GM04503 (cell line): Measurements from ENCODE around the gene KIFC3.
"Not testable (repeated sequence)": the region's sequence is repeated elsewhere in the genome, so short reads cannot be mapped to it uniquely, and the experiment has no call there.

Experiments used
- DNase-seq: peaks from one replicate; pipeline ENCODE4 v3.0.0-alpha.2; 2012; ENCODE audit warnings: low read depth

Gene KIFC3

DNA sequence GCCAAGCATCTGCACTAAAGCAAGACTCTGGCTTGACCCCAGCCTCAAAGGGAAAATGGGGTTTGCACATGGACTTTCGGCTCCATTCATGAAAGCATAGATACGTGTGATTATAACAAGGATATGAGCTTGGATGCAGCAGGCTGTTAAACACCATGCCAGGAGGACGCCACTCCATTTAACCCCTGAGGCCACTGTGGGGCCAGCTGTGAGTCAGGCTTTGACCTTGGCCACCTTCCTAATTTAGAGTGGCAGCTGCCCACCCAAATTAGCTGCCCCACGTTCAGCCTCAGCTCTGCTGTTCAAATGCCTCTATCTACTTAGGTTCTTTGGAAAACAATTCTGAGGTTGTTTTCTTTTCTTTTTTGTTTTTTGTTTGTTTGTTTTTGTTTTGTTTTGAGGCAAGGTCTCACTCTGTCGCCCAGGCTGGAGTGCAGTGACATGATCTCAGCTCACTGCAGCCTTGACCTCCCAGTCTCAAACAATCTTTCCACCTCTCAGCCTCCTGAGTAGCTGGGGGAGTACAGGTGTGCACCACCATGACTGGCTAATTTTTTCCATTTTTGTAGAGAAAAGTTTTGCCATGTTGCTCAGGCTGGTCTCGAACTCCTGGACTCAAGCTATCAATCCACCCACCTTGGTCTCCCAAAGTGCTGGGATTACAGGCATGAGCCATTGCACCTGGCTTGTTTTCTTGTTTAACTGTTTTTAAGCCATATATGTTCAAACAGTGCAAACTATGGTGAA lies 23.2 kb upstream of the KIFC3 start:
- no peak for DNase-seq

DNA sequence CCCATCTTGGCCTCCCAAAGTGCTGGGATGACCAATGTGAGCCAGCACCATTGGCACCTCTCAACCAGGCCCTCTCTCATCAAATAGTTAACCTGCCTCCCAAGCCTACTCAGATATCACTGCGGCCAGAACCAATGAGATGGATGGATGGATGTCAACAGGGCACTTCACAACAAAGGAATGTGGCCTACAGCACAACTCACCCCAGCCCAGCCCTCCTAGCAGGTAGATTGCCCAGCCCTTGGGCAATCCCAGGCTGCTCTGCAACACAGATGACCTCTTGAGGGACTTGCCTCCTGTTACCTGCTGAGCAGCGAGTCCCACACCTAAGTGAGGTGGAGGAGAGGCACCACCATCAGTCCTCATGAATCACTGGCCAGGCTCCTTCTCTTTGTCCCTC lies 22.6 kb upstream of the KIFC3 start:
- DNase-seq, result no peak

DNA sequence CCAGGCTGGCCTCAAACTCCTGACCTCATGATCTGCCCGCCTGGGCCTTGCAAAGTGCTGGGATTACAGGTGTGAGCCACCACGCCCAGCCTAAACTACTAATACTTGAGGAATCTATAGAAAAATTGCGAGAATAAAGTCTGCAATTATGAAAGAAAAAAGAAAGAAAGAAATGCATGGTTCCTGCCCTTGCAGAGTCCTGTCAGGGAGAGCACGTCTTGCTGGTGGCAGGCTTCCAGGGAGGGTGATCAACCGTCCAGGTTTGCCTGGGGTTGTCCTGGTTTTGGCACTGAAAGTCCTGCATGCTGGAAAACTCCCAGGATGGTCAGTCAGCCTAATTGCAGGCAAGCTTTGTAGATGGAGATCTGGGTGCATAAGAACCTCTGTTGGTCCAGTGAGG lies 21.5 kb upstream of the KIFC3 start:
- no peak for DNase-seq

DNA sequence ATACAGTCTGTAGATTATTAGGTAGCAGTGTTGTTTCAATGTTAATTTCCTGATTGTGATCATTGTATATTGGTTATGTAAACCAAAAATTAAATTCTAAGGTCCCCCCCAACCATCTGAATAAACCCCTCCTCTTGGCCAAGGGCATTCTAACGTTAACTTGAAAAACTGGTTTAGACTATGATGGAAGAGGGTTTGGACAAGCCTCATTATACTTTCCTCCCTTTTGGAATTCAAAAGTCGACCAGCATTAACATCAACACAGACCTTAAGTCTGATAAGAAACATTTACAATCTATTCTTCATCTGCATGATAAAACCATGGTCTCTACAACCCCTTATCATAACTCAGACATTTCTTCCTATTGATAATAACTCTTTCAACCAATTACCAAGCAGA lies 20.6 kb upstream of the KIFC3 start:
- no peak for DNase-seq

DNA sequence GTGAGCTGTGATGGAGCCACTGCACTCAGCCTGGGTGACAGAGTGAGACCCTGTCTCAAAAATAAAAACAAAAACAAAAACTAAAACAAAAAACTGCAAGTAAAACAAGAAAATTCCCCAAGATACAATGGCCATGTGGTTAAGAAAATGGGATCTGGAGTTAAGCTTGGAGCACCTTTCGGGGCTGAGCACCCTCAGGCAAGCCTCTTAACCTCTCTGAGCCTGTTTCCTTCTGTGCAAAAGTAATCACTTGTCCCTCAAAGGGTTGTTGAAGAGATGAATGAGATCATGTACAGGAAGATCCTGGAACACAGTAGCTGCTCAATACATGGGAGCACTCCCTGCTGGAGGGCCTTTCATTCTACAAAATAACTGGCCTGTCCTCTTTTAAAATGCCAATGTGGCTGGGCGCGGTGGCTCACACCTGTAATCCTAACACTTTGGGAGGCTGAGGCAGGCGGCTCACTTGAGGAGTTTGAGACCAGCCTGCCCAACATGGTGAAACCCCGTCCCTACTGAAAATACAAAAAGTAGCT lies 19.8 kb upstream of the KIFC3 start:
- no peak for DNase-seq

DNA sequence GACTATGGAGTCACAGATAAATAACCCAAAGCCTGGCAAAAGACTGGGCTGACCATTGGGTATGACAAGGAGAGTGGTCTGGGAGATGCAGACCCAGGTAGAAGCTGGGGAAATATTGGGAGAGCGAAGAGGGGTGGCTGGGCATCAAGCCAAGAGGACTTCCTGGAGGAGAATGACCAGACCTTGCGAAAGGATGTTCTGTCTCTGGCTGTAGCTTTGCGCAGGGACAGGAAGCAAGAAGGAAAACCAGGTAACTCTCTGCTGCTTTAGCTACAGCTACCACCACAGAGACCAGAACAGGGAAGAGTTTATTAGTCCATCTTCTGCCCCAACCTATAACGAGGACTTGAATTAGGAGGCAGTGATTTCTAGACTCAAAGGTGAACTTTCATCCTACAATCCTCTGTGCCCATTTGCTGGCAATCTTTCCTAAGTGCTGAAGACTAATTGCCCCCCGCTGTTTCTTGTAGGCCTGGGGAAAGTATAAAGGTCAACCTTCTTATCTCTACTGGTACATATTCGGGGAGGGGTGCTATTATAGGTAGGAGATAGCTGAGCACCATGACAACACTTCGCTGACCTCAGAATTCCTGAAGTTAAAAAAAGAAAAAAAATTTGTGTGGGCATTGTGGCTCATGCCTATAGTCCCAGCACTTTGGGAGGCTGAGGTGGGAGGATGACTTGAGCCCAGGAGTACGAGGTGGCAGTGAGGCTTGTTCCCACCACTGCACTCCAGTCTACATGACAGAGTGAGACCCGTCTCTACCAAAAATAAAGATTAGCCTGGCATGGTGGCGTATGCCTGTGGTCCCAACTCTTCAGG lies 19.1 kb upstream of the KIFC3 start:
- DNase-seq, result no peak

DNA sequence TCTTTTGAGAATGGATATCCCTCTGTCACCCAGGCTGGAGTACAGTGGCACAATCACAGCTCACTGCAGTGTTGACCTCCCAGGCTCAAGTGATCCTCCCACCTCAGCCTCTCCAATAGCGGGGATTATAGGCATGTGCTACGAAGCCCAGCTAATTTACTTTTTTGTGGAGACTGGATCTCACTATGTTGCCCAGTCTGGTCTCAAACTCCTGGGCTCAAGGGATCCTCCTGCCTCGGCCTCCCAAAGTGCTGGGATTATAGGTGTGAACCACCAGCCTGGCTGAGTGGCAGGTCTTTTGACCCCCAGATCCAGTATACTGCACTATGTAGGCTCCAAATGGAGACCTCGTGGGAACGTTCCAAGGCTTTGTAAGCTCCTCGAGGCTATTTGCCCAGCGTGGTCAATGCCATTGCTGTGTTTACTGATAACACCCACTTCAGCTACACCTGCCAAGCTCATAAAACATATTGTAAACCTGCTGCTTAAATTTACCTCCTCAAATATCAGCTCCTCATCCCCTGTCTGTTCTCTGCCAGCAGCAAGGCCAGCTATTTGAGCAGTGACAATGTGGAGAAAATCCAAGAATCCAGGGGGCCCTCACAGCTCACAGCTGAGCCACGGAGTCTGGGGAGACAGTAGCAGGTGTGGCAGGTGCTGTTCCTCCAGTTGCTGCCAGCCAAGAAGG lies 16.2 kb upstream of the KIFC3 start:
- DNase-seq, result no peak

DNA sequence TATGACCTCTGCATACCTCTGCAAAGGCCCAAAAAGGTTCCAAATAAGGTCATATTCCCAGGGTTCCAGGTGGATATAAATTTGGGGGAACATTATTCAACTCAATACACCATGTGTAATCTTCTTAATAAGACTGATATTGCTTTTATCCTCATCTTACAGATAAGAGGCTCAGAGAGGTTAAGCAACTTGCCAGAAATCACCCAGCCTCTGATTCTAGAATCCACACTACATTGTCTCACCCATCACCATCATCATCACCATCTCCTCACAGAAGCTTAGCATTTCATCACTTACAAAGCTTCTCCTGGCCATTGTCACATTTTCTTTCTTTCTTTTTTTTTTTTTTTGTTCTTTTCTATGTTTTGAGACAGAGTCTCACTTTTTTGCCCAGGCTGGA lies 15.4 kb upstream of the KIFC3 start:
- no peak for DNase-seq

DNA sequence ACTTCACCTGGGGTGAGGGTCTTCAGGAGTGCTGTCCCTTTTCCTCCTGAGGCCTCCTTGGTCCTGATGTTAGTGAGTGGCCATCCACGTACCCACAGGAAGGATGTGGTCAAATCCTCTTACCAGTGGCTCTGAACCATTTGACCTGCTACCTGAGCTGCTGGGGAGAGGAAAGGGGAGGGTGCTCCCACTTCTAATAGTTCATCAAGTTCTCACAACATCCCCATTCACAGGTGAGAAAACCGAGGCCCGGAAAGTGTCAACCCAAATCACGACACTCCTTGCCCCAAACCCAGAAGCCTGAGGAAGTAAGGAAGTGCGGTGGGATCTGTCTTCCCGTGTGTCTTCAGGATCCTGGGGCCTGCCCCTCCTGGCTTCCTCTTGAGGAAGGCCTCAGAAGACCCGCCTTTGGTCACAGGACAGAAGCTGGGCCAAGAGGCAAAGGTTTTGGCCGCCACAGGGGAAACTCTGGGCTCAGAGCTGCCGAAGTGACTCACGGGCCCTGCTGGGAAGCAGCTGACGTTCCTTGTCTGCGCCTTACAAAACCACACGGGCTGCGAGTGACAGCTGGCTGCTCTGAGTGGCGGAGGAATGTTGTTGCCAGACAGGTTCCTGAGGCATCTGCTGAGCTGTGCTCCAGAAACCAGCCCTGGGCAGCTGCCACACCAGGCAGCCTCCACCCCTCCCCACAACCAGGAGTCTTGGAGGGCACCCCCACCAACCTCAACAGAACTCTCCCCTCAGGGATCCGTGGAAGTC lies 13.9 kb upstream of the KIFC3 start:
- DNase-seq, result peak; percentile 77

DNA sequence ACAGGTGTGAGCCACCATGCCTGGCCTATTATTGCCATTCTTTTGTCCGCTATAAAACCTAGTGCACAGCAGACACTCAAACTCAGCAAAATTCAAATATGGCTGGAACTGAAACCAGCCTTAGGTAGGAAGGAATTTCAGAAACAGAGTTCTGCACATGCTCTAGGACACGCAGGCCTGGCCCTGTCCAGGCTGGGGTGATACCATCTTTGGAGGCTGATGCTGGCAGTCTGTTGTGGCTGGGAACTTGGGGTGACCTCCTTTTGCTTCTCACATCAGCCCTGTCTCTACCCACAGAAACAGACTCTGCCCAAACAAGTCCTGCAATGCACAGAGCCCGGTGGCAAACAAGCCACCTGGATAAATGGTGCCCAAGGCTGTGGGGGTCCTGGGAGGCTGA lies 12.6 kb upstream of the KIFC3 start:
- DNase-seq, result no peak

DNA sequence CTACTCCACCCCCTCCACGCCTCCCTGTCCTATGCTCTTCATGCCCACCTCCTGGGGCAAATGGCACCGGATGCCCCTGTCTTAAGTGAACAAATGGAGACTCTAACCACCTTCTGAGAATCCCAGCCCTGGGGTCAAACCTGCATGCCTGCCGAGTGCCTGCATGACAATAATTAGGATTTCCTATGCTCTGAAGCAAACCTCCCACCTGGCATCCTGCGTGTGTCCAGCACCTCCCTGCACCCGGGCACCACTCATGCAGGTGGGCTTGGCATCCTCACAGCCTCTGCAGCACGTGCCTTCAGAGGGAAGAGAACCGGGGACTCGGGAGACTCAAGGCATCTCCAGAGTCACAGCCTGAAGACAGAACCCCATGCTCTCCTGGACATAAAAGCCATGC lies 11.2 kb upstream of the KIFC3 start:
- no peak for DNase-seq

DNA sequence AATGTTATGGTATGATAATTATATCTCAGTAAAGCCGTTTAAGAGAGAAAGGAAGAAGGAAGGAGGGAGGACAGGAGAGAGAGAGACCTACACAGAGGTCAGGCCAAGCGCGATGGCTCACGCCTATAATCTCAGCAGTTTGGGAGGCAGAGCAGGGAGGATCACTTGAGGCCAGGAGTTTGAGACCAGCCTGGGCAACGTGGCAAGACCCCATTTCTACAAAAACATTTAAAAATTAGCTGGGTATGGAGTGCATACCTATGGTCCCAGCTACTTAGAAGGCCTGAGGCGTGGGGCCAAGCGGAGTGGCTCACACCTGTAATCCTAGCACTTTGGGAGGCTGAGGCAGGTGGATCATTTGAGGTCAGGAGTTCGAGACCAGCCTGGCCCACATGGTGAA lies 9.0 kb upstream of the KIFC3 start:
- DNase-seq, result not testable (repeated sequence)

DNA sequence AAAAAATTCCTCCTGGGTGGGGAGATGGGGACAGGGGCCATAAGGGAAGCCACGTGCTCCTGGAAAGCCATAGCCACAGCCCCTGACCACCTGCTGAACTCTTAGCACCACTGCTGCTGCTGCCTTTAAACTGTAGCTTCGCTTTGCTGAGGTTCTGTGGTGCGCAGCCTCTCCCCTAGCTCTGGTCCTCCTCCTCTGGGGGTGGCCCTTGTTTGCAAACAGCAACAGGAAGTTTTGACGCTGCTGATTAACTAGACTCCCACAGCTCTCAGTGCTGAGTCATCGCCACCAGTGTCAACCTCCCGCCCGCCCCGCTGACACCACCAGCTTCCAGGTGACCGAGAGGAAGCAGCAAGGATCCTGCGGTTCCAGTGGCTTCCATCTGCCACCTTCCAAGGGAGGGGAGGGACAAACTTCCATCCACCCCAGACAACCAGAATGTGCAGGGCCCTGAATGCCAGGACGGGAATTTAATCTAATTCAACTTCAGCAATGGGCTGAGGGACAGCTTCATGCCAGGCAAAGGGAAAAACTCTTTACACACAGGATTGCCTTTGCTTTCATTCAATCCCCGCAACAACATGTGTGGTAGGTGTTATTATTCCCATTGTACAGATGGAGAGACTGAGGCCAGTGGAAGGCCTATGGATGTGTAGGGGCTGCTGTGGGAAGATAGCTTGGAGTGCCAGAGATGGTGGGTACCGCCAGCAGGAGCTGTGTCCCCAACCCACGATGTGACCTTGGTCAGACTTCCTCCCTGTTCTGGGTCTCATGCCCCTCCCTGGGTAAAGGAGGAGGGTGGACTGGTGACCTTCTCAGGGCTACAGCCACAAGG lies 8.1 kb upstream of the KIFC3 start:
- DNase-seq, result peak; percentile 70

DNA sequence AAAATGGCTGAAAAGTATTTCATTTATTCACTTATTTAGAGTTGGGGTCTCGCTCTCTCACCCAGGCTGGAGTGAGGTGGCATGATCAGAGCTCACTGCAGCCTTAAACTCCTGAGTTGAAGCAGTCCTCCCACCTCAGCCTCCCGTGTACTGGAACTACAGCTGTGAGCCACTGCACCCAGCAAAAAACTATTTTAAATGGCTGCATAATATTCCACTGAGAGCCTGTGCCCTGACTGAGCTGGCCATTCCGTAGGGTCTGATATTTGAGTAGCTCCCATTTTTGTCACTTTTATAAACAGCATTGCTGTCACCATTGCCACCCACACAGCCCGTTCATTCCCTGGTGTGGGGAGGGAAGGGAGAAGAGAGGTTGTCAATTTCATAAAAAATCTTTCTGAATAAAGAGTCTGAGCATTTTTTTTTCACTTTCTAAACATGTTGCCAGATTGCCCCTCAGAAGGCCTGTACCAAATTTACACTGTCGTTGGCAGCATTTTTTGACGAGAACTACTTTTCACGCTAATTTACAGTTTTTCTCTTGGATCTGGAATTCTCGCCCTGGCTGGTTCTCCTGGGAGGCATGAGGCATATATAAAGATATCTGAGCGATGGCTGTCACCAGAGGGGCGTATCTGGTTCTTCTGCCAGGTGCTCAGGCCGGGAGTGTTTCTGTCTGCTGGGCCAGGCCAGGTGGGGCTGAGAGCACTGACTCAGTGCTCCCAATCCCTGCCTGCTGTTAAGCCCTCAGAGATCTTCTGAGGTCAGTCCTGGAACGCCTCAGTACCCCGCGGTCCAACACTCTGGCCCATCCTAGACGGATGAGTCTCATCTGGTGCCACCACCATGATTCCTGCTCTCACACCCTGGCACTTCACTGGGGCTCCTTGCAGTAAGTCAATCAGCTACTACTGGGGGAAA lies 7.2 kb upstream of the KIFC3 start:
- no peak for DNase-seq

DNA sequence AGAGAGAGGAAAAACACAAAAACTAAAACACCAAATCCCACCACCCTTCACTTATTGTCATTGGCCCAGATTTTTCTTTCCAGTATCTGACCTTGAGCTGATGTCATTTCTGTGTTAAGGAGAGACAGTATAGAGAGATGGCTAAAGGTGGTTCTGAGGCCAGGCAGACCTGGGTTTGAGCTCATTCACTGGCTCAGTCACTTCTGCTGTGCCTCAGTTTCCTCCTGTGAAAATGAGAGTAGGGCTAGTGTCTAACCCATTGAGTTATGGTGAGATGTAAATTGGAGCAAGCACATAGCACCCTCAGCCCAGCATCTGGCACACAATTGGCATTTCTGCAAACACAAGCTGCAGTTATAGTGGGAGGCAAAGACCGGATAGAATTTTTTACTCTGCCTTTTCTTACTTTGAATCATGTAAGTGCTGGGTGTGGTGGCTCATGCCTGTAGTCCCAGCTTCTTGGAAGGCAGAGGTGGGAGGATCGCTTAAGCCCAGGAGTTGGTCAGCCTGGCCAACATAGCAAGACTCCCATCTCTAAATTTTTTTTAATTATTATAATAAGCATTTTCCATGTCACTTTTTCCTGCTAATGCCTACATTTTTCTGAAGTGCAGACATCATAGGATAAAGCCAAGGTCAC lies 6.4 kb upstream of the KIFC3 start:
- no peak for DNase-seq

DNA sequence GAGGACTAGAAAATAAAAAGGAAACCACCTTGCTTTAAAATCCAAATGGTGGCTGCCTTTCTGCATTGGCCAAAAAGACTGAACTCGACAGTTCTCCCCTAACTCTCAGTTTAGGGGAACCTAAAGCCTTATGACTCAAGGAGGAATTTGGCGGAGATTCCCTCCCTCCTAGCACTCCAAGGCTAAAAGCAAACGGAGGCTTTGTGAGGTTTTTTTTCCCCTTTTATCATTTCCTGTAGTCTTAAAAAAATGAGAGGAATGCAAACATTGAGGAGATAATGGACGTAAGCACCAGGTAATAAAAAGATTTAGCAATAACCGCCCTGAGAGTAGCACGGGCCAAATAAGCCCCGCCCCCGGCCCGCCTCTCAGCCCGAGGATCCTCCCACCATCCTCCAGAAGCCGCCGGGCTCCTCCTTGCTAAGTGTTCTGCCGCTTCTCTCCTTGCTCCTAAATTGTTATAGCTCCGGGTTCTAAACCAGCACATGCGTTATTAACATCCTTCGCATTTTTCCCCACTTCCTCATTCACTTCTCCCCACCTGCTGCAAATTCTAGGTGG lies 5.8 kb upstream of the KIFC3 start:
- DNase-seq, result peak; percentile 91

DNA sequence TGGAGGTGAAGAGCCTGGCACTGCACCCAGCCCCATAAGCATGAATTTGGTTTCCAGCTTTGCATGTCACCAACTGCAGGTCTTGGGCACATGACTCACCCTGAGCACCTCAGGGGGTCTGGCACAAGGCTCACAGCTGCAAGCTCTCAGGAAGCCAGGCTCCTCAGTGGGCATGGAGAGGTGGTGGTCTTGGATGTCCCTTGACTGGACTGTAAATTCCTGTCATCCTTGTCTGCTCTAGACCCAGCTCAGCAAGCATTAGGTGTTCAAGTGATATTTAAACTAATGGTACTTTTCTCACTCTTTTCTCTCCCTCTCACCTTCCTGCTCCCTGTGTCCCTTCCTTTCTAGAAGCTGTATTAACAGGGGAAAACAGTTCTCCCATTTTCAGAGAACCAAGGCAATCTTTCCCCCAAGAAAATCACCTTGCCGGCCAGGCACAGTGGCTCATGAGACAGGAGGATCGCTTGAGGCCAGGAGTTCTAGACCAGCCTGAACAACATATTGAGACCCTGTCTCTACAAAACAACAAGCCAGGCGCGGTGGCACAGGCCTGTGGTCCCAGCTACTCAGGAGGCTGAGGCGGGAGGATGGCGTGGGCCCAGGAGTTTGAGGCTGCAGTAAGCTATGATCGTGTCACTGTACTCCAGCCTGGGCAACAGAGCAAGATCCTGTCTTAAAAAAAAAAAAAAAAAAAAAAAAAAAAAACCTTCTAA lies 5.1 kb upstream of the KIFC3 start:
- DNase-seq, result no peak

DNA sequence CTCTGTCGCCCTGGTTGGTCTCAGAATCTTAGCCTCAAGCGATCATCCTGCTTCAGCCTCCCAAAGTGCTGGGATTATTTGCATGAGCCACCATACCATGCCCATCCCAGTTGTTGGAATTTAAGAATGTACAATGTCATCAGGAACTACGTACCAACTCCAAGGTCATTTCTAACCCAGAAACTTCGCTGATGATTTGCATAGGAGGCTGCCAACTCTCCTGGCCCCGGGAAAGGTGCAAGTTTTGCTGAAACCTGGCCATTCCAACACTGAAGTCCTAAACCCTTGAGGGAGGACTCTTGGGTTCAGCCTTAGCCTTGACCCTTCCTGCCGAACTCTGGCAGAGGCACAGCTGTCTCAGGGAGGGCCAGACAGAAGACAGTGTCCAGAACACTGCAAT lies 2.9 kb upstream of the KIFC3 start:
- DNase-seq, result no peak
